ENCODE results near the gene CIB2.

GRCh38 chr15:78168608-78169007 is 37.4 kb upstream of the CIB2 start:
- TF ChIP-seq POLR2AphosphoS5 (IDR thresholded peaks at IDR 0.05; ENCODE audit: low read depth, low read length) (no peak), TAF1 (IDR thresholded peaks at IDR 0.05; ENCODE audit: borderline replicate concordance, insufficient read depth, low read length) (no peak), REST (IDR thresholded peaks at IDR 0.05; ENCODE audit: insufficient read depth in 1 of 2, low read depth in 2 of 2, low read length in 2 of 2) (no peak), SIN3A (IDR thresholded peaks at IDR 0.05; ENCODE audit: borderline replicate concordance, insufficient read depth, low read length) (no peak)

Measured in PFSK-1 (cell line).